GM23338 (cell line): ENCODE data around the gene ZSCAN5A. TPM values are rescaled to one million over a fixed set of nuclear protein-coding genes. Genes with fewer than 3 reads are reported as not detected.

Experiments used
- ATAC-seq: fragments of 200-7000 bp; cut with Tn5 transposase; 3 replicates; pipeline ENCODE4 v1.9.1; 2020
- DNase-seq: peaks from one replicate; pipeline ENCODE4 v3.0.0-alpha.2; 2015; ENCODE audit warnings: low spot score
- H2AFZ ChIP-seq: fragments of 200-600 bp; sonication (generic); 2 replicates; pipeline ENCODE4 v1.8.0; 2016; ENCODE audit warnings: antibody characterized with exemption, mild to moderate bottlenecking, moderate library complexity
- H3F3A ChIP-seq: fragments of 200-600 bp; sonication (generic); replicated peaks from 2 replicates; pipeline ENCODE4 v1.8.0; 2017; ENCODE audit warnings: antibody characterized with exemption, mixed run types, low read depth
- H3K27ac ChIP-seq: fragments of 200-600 bp; sonication (generic); 2 replicates; pipeline ENCODE4 v1.6.1; 2016; ENCODE audit warnings: low read depth
- H3K27me3 ChIP-seq: fragments of 200-600 bp; sonication (generic); 2 replicates; pipeline ENCODE4 v1.8.0; 2016; ENCODE audit warnings: mild to moderate bottlenecking, mixed run types, moderate library complexity; ENCODE audit not compliant: insufficient read depth
- H3K36me3 ChIP-seq: fragments of 200-600 bp; sonication (generic); 2 replicates; pipeline ENCODE4 v1.8.0; 2016; ENCODE audit warnings: mild to moderate bottlenecking; ENCODE audit not compliant: insufficient read depth
- H3K4me1 ChIP-seq: fragments of 200-600 bp; sonication (generic); 2 replicates; pipeline ENCODE4 v1.8.0; 2016; ENCODE audit warnings: mild to moderate bottlenecking, moderate library complexity; ENCODE audit not compliant: insufficient read depth
- H3K4me2 ChIP-seq: fragments of 200-600 bp; sonication (generic); 2 replicates; pipeline ENCODE4 v1.7.1; 2017; ENCODE audit warnings: mixed run types
- H3K4me3 ChIP-seq: fragments of 200-600 bp; sonication (generic); 2 replicates; pipeline ENCODE4 v1.6.1; 2016; ENCODE audit warnings: mixed run types
- H3K79me2 ChIP-seq: fragments of 200-600 bp; sonication (generic); replicated peaks from 2 replicates; pipeline ENCODE4 v1.8.0; 2017; ENCODE audit warnings: mild to moderate bottlenecking; ENCODE audit not compliant: insufficient read depth
- H3K9me2 ChIP-seq: fragments of 200-600 bp; sonication (generic); 2 replicates; pipeline ENCODE4 v1.8.0; 2017; ENCODE audit not compliant: insufficient read depth
- H4K20me1 ChIP-seq: fragments of 200-600 bp; sonication (generic); replicated peaks from 2 replicates; pipeline ENCODE4 v1.8.0; 2017; ENCODE audit warnings: mild to moderate bottlenecking; ENCODE audit not compliant: insufficient read depth
- H3K27ac Mint-ChIP-seq: 2 replicates; pipeline ENCODE4 v1.8.0; 2020; ENCODE audit warnings: inconsistent platforms, mild to moderate bottlenecking, moderate library complexity, mixed read lengths
- H3K27me3 Mint-ChIP-seq: 3 replicates; pipeline ENCODE4 v1.8.0; 2022; ENCODE audit warnings: low read depth, mild to moderate bottlenecking, moderate library complexity, mixed read lengths, inconsistent platforms; ENCODE audit not compliant: insufficient read depth, poor library complexity
- H3K36me3 Mint-ChIP-seq: 3 replicates; pipeline ENCODE4 v1.8.0; 2021; ENCODE audit warnings: low read depth, mild to moderate bottlenecking, inconsistent platforms, moderate library complexity, mixed read lengths
- H3K4me1 Mint-ChIP-seq: 3 replicates; pipeline ENCODE4 v1.8.0; 2020; ENCODE audit warnings: mild to moderate bottlenecking, inconsistent platforms, mixed read lengths
- H3K4me3 Mint-ChIP-seq: 3 replicates; pipeline ENCODE4 v1.8.0; 2021; ENCODE audit warnings: moderate library complexity, mild to moderate bottlenecking, inconsistent platforms, mixed read lengths
- H3K9me3 Mint-ChIP-seq: 3 replicates; pipeline ENCODE4 v1.8.0; 2020; ENCODE audit warnings: moderate library complexity, mild to moderate bottlenecking, inconsistent platforms, mixed read lengths
- NANOG ChIP-seq: IDR thresholded peaks from 2 replicates; pipeline ENCODE4 v1.6.1; 2016; ENCODE audit warnings: antibody characterized with exemption, borderline replicate concordance
- ZNF331 ChIP-seq: fragments of 250-450 bp; sonication (Bioruptor Pico); IDR thresholded peaks from 2 replicates; pipeline ENCODE4 v1.5.0; 2020; ENCODE audit warnings: low read depth, mild to moderate bottlenecking, moderate library complexity
- polyA plus RNA-seq: library from polyadenylated mRNA; unstranded; fragments of >200 nt; fragmentation: Nextera tagmentation; extraction: Ambion mirVana; gene quantifications from 2 replicates; pipeline ENCODE4 v1.2.1, GENCODE V29; 2016
- total RNA-seq: library from RNA; depleted of rRNA; stranded (reverse); fragments of >200 nt; shearing (Covaris generic); gene quantifications from 2 replicates; pipeline ENCODE4 v1.2.3, GENCODE V29; 2014
- TF ChIP-seq, protein P1 (sequence below), 2 experiments: fragments of 200-600 bp in 1 of 2; sonication (generic) in 1 of 2; conservative IDR thresholded peaks; 2 replicates each; pipeline versions ENCODE4 v1.5.1 to v1.6.1; 2016 to 2017; ENCODE audit warnings: antibody characterized with exemption in 2 of 2, low read depth in 2 of 2, mild to moderate bottlenecking in 2 of 2, moderate library complexity in 1 of 2
- TF ChIP-seq, protein P2 (sequence below): IDR thresholded peaks from 2 replicates; pipeline ENCODE4 v1.6.1; 2016; ENCODE audit warnings: antibody characterized with exemption

ZSCAN5A gene
- total and polyA plus RNA-seq, 2 experiments from 2014 or later = 10.2 to 12.5 TPM

DNA sequence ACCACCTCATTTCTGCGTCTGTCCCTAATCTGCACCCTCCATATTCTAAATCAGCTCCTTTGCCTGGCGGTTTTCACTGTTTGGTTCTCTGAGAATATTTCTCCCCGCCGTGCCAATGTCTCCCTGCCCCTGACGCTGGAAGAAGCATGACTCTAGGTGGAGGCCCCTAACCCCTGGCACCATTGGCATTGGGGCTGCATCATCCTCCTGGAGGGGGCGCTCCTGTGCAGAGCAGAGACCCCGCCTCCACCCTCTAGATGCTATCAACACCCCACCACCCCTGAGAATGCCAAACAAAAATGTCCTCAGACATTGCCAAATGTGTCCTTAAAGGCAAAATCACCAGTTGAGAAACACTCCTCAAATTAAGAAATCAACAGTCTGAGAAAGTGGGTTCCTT, 123.5 kb downstream of the ZSCAN5A start:
- no peaks in the 10 kb centered on the region for H3K36me3 Mint-ChIP-seq
- no peak overlapping the region for H3K4me3 Mint-ChIP-seq
- H3K27ac ChIP-seq = no peak overlapping the region
- DNase-seq (peak; percentile 40), ATAC-seq (peak; percentile 80)
- H3K27me3 Mint-ChIP-seq = peaks cover 12% of the 10 kb centered on the region
- TF ChIP-seq, protein P1, sequence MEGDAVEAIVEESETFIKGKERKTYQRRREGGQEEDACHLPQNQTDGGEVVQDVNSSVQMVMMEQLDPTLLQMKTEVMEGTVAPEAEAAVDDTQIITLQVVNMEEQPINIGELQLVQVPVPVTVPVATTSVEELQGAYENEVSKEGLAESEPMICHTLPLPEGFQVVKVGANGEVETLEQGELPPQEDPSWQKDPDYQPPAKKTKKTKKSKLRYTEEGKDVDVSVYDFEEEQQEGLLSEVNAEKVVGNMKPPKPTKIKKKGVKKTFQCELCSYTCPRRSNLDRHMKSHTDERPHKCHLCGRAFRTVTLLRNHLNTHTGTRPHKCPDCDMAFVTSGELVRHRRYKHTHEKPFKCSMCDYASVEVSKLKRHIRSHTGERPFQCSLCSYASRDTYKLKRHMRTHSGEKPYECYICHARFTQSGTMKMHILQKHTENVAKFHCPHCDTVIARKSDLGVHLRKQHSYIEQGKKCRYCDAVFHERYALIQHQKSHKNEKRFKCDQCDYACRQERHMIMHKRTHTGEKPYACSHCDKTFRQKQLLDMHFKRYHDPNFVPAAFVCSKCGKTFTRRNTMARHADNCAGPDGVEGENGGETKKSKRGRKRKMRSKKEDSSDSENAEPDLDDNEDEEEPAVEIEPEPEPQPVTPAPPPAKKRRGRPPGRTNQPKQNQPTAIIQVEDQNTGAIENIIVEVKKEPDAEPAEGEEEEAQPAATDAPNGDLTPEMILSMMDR (conservative IDR thresholded peaks at IDR 0.05; ENCODE audit: low read depth in 2 of 2) = peak; percentile 56 to 60
- TF ChIP-seq ZNF331 = no peak
- H3K4me3 ChIP-seq = no peak overlapping the region
- no peaks in the 10 kb centered on the region for H4K20me1 ChIP-seq
- H3K9me2 ChIP-seq = no peaks in the 10 kb centered on the region
- H3K27me3 ChIP-seq = no peaks in the 10 kb centered on the region
- no peak overlapping the region for H3K27ac Mint-ChIP-seq
- H3K9me3 Mint-ChIP-seq = peaks cover 2% of the 10 kb centered on the region; the same call in 1 of the 3 replicates
- no peaks in the 10 kb centered on the region for H3K4me1 Mint-ChIP-seq
- H3K36me3 ChIP-seq = no peaks in the 10 kb centered on the region
- no peak overlapping the region for H3K4me2 ChIP-seq
- H3K79me2 ChIP-seq = no peaks in the 10 kb centered on the region
- H3K4me1 ChIP-seq = no peaks in the 10 kb centered on the region
- H3F3A ChIP-seq = no peaks in the 10 kb centered on the region
- no peak overlapping the region for H2AFZ ChIP-seq

DNA sequence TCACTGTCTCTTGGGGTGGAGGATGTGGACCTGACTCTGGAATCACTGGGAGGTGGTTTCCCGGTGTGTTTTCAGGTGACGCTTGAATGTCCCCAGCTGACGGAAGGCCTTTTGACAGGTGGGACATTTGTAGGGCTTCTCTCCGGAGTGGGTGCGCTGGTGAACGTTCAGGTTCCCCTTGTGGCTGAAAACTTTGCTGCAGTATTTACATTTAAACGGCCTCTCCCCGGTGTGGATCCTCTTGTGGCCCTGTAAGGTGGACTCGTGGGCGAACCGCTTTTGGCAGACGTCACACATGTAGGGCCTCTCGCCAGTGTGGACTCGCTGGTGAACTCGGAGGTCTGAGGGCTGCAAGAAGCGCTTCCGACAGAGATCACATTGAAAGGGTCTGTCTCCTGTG, 124.9 kb downstream of the ZSCAN5A start:
- H3K4me2 ChIP-seq = no peak overlapping the region
- peak; percentile 56 for DNase-seq
- no peaks in the 10 kb centered on the region for H4K20me1 ChIP-seq
- no peak overlapping the region for H3K27ac Mint-ChIP-seq
- H3K4me1 Mint-ChIP-seq = no peaks in the 10 kb centered on the region
- H3K27me3 Mint-ChIP-seq = peaks cover 17% of the 10 kb centered on the region
- no peaks in the 10 kb centered on the region for H3K9me2 ChIP-seq
- ATAC-seq = peak; percentile 65
- H3K4me1 ChIP-seq = no peaks in the 10 kb centered on the region
- no peak overlapping the region for H2AFZ ChIP-seq
- no peaks in the 10 kb centered on the region for H3K79me2 ChIP-seq
- H3K27ac ChIP-seq = no peak overlapping the region
- peaks cover 2% of the 10 kb centered on the region; the same call in 1 of the 3 replicates for H3K9me3 Mint-ChIP-seq
- H3K36me3 ChIP-seq = no peaks in the 10 kb centered on the region
- H3F3A ChIP-seq = no peaks in the 10 kb centered on the region
- no peaks in the 10 kb centered on the region for H3K27me3 ChIP-seq
- no peaks in the 10 kb centered on the region for H3K36me3 Mint-ChIP-seq
- no peak overlapping the region for H3K4me3 ChIP-seq
- TF ChIP-seq, protein P1 (conservative IDR thresholded peaks at IDR 0.05; ENCODE audit: low read depth in 2 of 2) = peak in 1 of 2 experiments; percentile 23; a peak in 1 of 4 replicates
- no peak for TF ChIP-seq NANOG
- TF ChIP-seq, protein P2, sequence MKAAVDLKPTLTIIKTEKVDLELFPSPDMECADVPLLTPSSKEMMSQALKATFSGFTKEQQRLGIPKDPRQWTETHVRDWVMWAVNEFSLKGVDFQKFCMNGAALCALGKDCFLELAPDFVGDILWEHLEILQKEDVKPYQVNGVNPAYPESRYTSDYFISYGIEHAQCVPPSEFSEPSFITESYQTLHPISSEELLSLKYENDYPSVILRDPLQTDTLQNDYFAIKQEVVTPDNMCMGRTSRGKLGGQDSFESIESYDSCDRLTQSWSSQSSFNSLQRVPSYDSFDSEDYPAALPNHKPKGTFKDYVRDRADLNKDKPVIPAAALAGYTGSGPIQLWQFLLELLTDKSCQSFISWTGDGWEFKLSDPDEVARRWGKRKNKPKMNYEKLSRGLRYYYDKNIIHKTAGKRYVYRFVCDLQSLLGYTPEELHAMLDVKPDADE = no peak
- H3K4me3 Mint-ChIP-seq = no peak overlapping the region
